HepG2 (cell line): ENCODE data around the gene INTS4. TPM values are rescaled to one million over a fixed set of nuclear protein-coding genes. Genes with fewer than 3 reads are reported as not detected.
A peak's percentile ranks its signal among the peaks of the same experiment; 100 is the strongest.

Experiments
- ELF3 ChIP-seq: IDR thresholded peaks from 2 replicates; pipeline ENCODE4 v1.6.1; 2016; ENCODE audit warnings: missing genetic modification reagents, missing compliant biosample characterization
- EP300 ChIP-seq, 3 experiments: sonication (generic) in 1 of 3; formaldehyde crosslinking in 1 of 3; IDR thresholded peaks; 2 replicates each; pipeline versions ENCODE4 v1.5.1 to v1.6.1; 2011 to 2020; ENCODE audit warnings: low read depth in 2 of 3, low read length in 2 of 3, borderline replicate concordance in 1 of 3, improper control_type of control experiment in 1 of 3, mild to moderate bottlenecking in 1 of 3, missing genetic modification reagents in 1 of 3, moderate library complexity in 1 of 3
- LCORL ChIP-seq, 2 experiments: fragments of 450-650 bp in 1 of 2; sonication (generic) in 1 of 2; formaldehyde crosslinking in 1 of 2; IDR thresholded peaks; 2 replicates each; pipeline versions ENCODE4 v1.5.0 to v1.6.1; 2017 to 2020; ENCODE audit warnings: antibody characterized with exemption in 1 of 2, missing genetic modification reagents in 1 of 2
- MTERF4 ChIP-seq: sonication (generic); formaldehyde crosslinking; IDR thresholded peaks from 2 replicates; pipeline ENCODE4 v1.8.0; 2023; ENCODE audit warnings: mild to moderate bottlenecking, missing genetic modification reagents
- NFIC ChIP-seq: IDR thresholded peaks from 2 replicates; pipeline ENCODE4 v1.6.1; 2012; ENCODE audit warnings: mild to moderate bottlenecking, low read length, inconsistent platforms
- POGZ ChIP-seq: sonication (generic); formaldehyde crosslinking; IDR thresholded peaks from 2 replicates; pipeline ENCODE4 v1.4.0; 2020; ENCODE audit warnings: mild to moderate bottlenecking, missing genetic modification reagents
- TFAP4 ChIP-seq: sonication (generic); IDR thresholded peaks from 2 replicates; pipeline ENCODE4 v1.6.1; 2016; ENCODE audit warnings: low read depth, borderline replicate concordance
- ZBTB34 ChIP-seq: sonication (generic); formaldehyde crosslinking; IDR thresholded peaks from 2 replicates; pipeline ENCODE4 v1.8.0; 2022; ENCODE audit warnings: mild to moderate bottlenecking, missing genetic modification reagents
- ZGPAT ChIP-seq: IDR thresholded peaks from 2 replicates; pipeline ENCODE4 v1.6.1; 2016; ENCODE audit warnings: mild to moderate bottlenecking
- ZMYM3 ChIP-seq: sonication (generic); formaldehyde crosslinking; IDR thresholded peaks from 2 replicates; pipeline ENCODE4 v1.5.1; 2020; ENCODE audit warnings: mild to moderate bottlenecking, missing genetic modification reagents
- ZNF407 ChIP-seq: sonication (generic); formaldehyde crosslinking; IDR thresholded peaks from one replicate; pipeline ENCODE4 v1.5.1; 2020; ENCODE audit warnings: mild to moderate bottlenecking, missing genetic modification reagents; ENCODE audit errors: not compliant biosample characterization
- polyA plus RNA-seq, 8 experiments: library from polyadenylated mRNA; depleted of rRNA in 3 of 8; stranded (reverse) in 7 of 8; unstranded in 1 of 8; fragments of >200 nt; fragmentation: Illumina TruSeq in 4 of 8; extraction: Trizol in 4 of 8; gene quantifications; 2 replicates each; pipeline versions ENCODE4 v1.2.1 to v1.2.3, GENCODE V29; 2011 to 2016; ENCODE audit warnings: low read depth in 4 of 8, missing spikeins in 1 of 8, mixed read lengths in 1 of 8; ENCODE audit not compliant: insufficient read depth in 1 of 8
- total RNA-seq, 5 experiments: library from RNA; depleted of rRNA; stranded (reverse); fragments of >200 nt; fragmentation: Illumina TruSeq; extraction: Trizol; gene quantifications; 2 replicates each; pipeline ENCODE4 v1.2.3, GENCODE V29; 2016; ENCODE audit warnings: low read depth in 1 of 5

INTS4 gene
- total and polyA plus RNA-seq, 2 of the 13 experiments (the other 11 are each of a cell fraction or from before 2014, with no cell fraction given): 37.3 to 44.8 TPM

GRCh38 chr11:78038697-78039313 lies 44.3 kb upstream of the INTS4 start (continued):
- TF ChIP-seq ZNF407 (CRISPR knock-in tag) (no peak), POGZ (CRISPR knock-in tag) (no peak), ZBTB34 (CRISPR knock-in tag) (peak; percentile 6; the same call in 1 of the 2 replicates), EP300 (IDR thresholded peaks at IDR 0.05; ENCODE audit: low read depth in 2 of 2, low read length in 2 of 2) (peak in 1 of 2 experiments; percentile 58; a peak in 2 of 4 replicates), EP300 (CRISPR knock-in tag; IDR thresholded peaks at IDR 0.05; ENCODE audit: borderline replicate concordance) (no peak), ELF3 (CRISPR knock-in tag) (peak; percentile 36; the same call in 1 of the 2 replicates), TFAP4 (peak; percentile 39; the same call in 1 of the 2 replicates), ZMYM3 (CRISPR knock-in tag) (0 out of 2 replicates have a peak, but pooled peaks have one; percentile 11), MTERF4 (CRISPR knock-in tag) (0 out of 2 replicates have a peak, but pooled peaks have one; percentile 2), LCORL (IDR thresholded peaks at IDR 0.05) (peak; percentile 38; the same call in 1 of the 2 replicates), LCORL (CRISPR knock-in tag; IDR thresholded peaks at IDR 0.05) (peak; percentile 78; the same call in 1 of the 2 replicates), NFIC (peak; percentile 76; the same call in 1 of the 2 replicates), ZGPAT (CRISPR knock-in tag) (peak; percentile 59; the same call in 1 of the 2 replicates)
